ENCODE data around the gene MRAP2.

The MRAP2 gene

DNA sequence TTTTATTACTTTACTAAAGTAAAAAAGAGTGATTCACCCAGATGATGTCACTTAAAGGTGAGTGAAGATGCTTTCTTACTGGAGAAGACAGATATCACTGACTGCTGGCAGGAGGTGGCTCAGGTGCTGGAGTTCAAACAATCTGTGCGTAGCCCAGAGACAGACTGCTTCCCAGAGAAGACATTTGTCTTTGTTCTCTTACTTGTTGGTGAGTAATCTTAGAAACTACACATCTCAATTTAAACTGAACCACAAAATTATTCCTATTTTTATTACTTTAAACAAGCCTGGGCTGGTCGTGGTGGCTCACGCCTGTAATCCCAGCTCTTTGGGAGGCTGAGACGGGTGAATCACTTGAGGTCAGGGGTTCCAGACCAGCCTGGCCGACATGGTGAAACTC is 101.7 kb downstream of the MRAP2 start:
- DNase-seq (ENCODE audit: low read depth in 2 of 2) = no peak

GRCh38 chr6:84136364-84137050 is 102.9 kb downstream of the MRAP2 start:
- DNase-seq (ENCODE audit: low read depth in 2 of 2) = no peak

DNA sequence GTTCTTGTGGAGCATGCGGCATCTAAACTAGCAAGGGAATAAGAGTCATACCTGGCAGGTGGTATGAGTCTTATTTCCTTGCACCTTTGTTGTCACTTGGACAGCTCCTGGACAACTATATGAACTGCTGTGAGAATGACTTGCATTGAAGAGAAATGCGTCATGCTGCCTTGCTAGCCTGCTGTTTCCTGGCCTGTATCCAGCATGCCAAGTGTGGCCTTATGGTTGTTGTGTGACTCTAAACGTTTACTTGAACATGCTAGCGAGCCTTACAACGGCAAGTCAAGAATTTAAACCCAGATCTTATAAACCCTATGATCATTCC is 103.4 kb downstream of the MRAP2 start:
- DNase-seq (ENCODE audit: low read depth in 2 of 2) = no peak

DNA sequence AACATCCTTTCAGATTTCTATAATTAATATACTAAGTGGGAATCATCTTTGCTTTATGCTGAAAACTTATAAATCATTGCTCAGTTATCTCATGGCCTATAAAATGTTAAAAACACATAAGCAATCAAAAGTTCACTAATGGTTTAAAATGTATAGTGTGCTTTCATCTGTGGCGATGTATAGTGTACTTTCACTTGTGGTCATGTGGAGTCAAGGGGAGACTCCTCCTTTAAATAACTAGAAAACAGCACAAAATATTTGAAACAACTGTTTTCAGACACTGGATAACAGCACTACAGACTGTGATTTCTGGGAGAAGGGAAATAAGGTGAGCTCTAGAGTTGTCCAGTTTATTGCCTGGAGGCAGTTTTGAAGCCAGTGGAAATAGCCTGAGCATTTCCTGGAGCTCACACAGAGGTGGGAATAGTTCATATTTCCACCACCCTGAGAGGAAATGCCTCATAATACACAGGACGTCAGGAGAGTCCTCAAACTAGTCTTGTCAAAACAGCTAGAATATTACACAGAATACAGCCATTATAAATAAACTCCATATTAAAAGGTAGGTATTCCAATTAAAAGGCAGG is 104.5 kb downstream of the MRAP2 start:
- DNase-seq (ENCODE audit: low read depth in 2 of 2) = no peak

DNA sequence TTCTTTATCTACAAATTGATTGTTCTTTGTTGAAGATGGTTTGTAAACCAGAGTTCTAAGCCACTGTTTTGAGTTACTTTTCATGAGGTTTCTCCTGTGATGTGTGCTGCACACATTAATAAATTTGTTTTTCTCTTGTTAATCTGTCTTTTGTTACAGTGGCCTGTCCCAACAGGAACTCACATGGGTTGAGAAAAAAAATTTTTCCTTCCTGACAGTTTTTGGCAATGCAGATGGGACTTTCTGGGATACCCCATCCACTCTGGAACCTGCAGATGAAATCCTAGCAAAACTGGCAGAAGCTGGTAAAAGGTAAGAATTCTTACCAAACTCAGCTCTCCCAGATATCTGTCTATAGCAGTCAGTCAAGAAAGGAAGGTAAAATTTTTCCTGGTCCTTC is 105.7 kb downstream of the MRAP2 start:
- DNase-seq (ENCODE audit: low read depth in 2 of 2) = no peak

Measured in stimulated activated CD8-positive, alpha-beta memory T cell treated with anti-CD3 and anti-CD28 coated beads, Interleukin-2, amount 100 ng/mL, for 48 hours (primary cell).